NCI-H2029 treated with DMSO at 0.1 percent for 48 hours (cell line): ENCODE data around the gene CFI.
"Not testable (repeated sequence)": the region's sequence is repeated elsewhere in the genome, so short reads cannot be mapped to it uniquely, and the experiment has no call there.

Experiments
- DNase-seq: peaks from one replicate; lab custom pipeline; 2025; lab: John Stamatoyannopoulos, UW

The CFI gene

GRCh38 chr4:109795059-109795458, 6.7 kb downstream of the CFI start:
- DNase-seq: no peak

GRCh38 chr4:109787807-109788206, 14.0 kb downstream of the CFI start:
- no peak for DNase-seq

GRCh38 chr4:109786846-109787245, 15.0 kb downstream of the CFI start:
- no peak for DNase-seq

GRCh38 chr4:109782092-109782491, 19.7 kb downstream of the CFI start:
- DNase-seq: not testable (repeated sequence)

- DNase-seq: no peak
These were observed 36.9 kb downstream of the CFI start for GRCh38 chr4:109764789-109765402.

- DNase-seq: no peak
These were observed 37.4 kb downstream of the CFI start for GRCh38 chr4:109764376-109764775.

GRCh38 chr4:109760682-109761081, 41.1 kb downstream of the CFI start:
- no peak for DNase-seq

GRCh38 chr4:109755656-109756055, 46.1 kb downstream of the CFI start:
- DNase-seq: no peak

- DNase-seq: no peak
These were observed 47.5 kb downstream of the CFI start for GRCh38 chr4:109754093-109754857.

- DNase-seq: no peak
These were observed 49.3 kb downstream of the CFI start for GRCh38 chr4:109752525-109752924.

- DNase-seq: no peak
These were observed 49.9 kb downstream of the CFI start for GRCh38 chr4:109751852-109752251.

GRCh38 chr4:109750652-109751244, 51.1 kb downstream of the CFI start:
- no peak for DNase-seq

GRCh38 chr4:109749388-109750082, 52.3 kb downstream of the CFI start:
- DNase-seq: no peak

- no peak for DNase-seq
These were observed 53.7 kb downstream of the CFI start for GRCh38 chr4:109748114-109748513.

- no peak for DNase-seq
These were observed 55.1 kb downstream of the CFI start for GRCh38 chr4:109746728-109747127.

GRCh38 chr4:109745830-109746229, 56.0 kb downstream of the CFI start:
- DNase-seq: no peak

- no peak for DNase-seq
These were observed 62.3 kb downstream of the CFI start for GRCh38 chr4:109739547-109739946.

GRCh38 chr4:109738104-109738872, 63.5 kb downstream of the CFI start:
- DNase-seq: no peak

- DNase-seq: no peak
These were observed 66.0 kb downstream of the CFI start for GRCh38 chr4:109735566-109736365.

GRCh38 chr4:109733728-109734127, 68.1 kb downstream of the CFI start:
- DNase-seq: no peak
